Heart right ventricle (tissue), 16 donors: ENCODE measurements around the gene BRD9. TPM values are rescaled to one million over a fixed set of nuclear protein-coding genes. Genes with fewer than 3 reads are reported as not detected.

Source experiments
- ATAC-seq, 8 donors: fragments of 200-7000 bp; cut with Tn5 transposase; one replicate each; pipeline ENCODE4 v1.9.1; 2020; ENCODE audit warnings: mild to moderate bottlenecking in 8 of 8, moderate library complexity in 8 of 8, moderate number of reproducible peaks in 1 of 8
- DNase-seq, 2 donors: peaks; one replicate each; pipeline ENCODE4 v3.0.0-alpha.2; 2020
- H3K27ac ChIP-seq, 10 donors: fragments of 200-600 bp; sonication (generic) in 2 of 10; one replicate each; pipeline versions ENCODE4 v1.5.0 to v1.8.0; 2020 to 2022; ENCODE audit warnings: mild to moderate bottlenecking in 3 of 10
- H3K27me3 ChIP-seq, 7 donors: fragments of 200-600 bp; one replicate each; pipeline ENCODE4 v1.8.0; 2021 to 2022; ENCODE audit warnings: mild to moderate bottlenecking in 2 of 7
- H3K36me3 ChIP-seq, 9 donors: fragments of 200-600 bp; sonication (generic) in 1 of 9; one replicate each; pipeline versions ENCODE4 v1.5.0 to v1.8.0; 2020 to 2022; ENCODE audit warnings: mild to moderate bottlenecking in 2 of 9
- H3K4me1 ChIP-seq, 9 donors: fragments of 200-600 bp; sonication (generic) in 1 of 9; one replicate each; pipeline versions ENCODE4 v1.5.0 to v1.8.0; 2020 to 2022; ENCODE audit warnings: mild to moderate bottlenecking in 4 of 9
- H3K4me3 ChIP-seq, 10 donors: fragments of 200-600 bp; sonication (generic) in 2 of 10; one replicate each; pipeline versions ENCODE4 v1.5.0 to v1.8.0; 2020 to 2022; ENCODE audit warnings: mild to moderate bottlenecking in 7 of 10, moderate library complexity in 2 of 10
- H3K9me3 ChIP-seq, 11 donors: fragments of 200-600 bp in 10 of 11; sonication (generic) in 2 of 11; one replicate each; pipeline versions ENCODE4 v1.5.0 to v1.8.0; 2013 to 2022; ENCODE audit warnings: mild to moderate bottlenecking in 2 of 11, control low read depth in 1 of 11, moderate library complexity in 1 of 11
- CTCF ChIP-seq, 9 donors: fragments of 200-600 bp; sonication (generic) in 2 of 9; IDR thresholded peaks; one replicate each; pipeline versions ENCODE4 v1.5.0 to v1.8.0; 2021 to 2022; ENCODE audit warnings: antibody characterized with exemption in 9 of 9, mild to moderate bottlenecking in 5 of 9, moderate library complexity in 1 of 9
- WGBS, 2 donors: extraction: QIAGEN DNeasy Blood & Tissue Kit; methylation state at CpG; one replicate each; pipeline ENCODE4 v1.1.7; 2013; ENCODE audit warnings: inconsistent platforms in 1 of 2; 5-methylcytosine and 5-hydroxymethylcytosine counted together
- intact Hi-C, 10 donors: fragments of 100-400 bp; cut with DNase I; formaldehyde crosslinking; loops; one replicate each; pipeline versions ENCODE4 v1.11.1 to v1.14.2; 2022
- polyA plus RNA-seq, 2 donors: library from polyadenylated mRNA; stranded (reverse); fragments of 200-250 nt; gene quantifications; one replicate each; pipeline ENCODE4 v1.2.3, GENCODE V29; 2013
- total RNA-seq, 10 donors: library from RNA; stranded (reverse); fragmentation: NEBNext Ultra II Directional in 3 of 10; extraction: Animal tissue kit (Norgen Biotek cat#: 25700) in 3 of 10; gene quantifications; one replicate each; pipeline versions ENCODE4 v1.2.1 to v1.2.4, GENCODE V29; 2021 to 2023
- donor health status: Arrhythmogenic right ventricular cardiomyopathy.
- donor health status: ischemic (EF 13 %, LVEDD 7.1; RV severe dilation, severe dysfunction).
- donor health status: healthy with polysubstance abuse.
- donor health status: DM: no; HTN: yes; CAD: no.
- donor health status: DM: no; HTN: no; CAD: no.
- donor health status: ischemic (EF 25% LVEDD 6.9; RV normal size, moderate dysfunction).
- donor health status: ischemic (EF 25% LVEDD 5.7; RV mildly dilated, moderate dysfunction).
- donor health status: healthy.
- donor health status: DM: yes; HTN: yes; CAD: no.
- donor health status: Ischemic cardiomyopathy.
- donor health status: ischemic (EF 35%, LVEDD 5.7; RV mildly dilated, moderate dysfunction).
- donor health status: nonischemic (EF 11% LVEDD 7.7; RV severe dilation, severe dysfunction).
- donor health status: DM: yes; HTN: yes; CAD: no.
- donor health status: PGD.
- donor health status: ischemic (EF 29% LVEDD 5.4; RV normal size, mild dysfunction).
- donor health status: nonischemic (EF 23%, LVEDD 6.1; RV moderate dilation, normal function).

BRD9 gene
- total and polyA plus RNA-seq, 12 donors = 16.7 to 42.6 (median 26.0) TPM

DNA sequence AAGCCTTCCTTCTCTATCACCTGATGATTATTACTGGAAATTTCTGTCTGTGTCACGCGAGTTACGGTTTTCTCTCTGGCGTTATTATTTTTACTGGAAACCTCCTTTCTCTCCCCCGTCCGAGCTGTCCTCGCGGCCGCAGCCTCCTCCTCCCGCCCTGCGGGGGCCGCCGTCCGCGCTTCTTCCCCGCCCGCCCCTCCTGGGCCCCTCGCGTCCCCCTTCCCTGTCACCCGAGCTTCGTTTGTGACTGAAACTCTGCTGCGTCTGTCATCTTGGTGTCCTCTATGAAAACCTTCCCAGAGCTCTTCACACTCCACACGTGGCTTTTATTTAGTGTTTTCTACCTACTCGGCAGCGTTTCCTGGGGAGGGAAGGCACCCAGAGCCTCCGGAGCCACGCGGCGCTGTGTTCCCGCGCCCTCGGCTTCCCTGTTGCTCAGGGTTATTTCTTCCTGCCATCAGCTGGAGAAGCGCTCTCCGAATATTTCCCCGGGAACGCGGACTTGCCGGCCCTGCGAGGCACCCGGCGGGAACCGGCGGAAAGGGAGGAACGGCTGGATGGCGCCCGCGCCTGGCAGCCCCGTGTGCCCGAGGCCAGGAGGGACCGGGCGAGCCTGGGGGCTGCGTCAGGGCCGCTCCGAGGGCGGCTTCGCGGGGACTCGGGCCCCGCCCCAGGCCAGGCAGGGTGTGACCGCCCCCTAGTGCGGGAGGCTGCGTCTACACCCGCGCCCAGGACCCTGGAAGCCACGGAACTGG, 34.0 kb upstream of the BRD9 start:
- peak; percentile 36 to 86 (median 66) for ATAC-seq
- intact Hi-C loops = loop anchor here in 5 of 10 donors (1.0 to 10.0 kb wide), 5 partner anchors 208 to 718 kb away; no protein-coding TSS in a partner anchor

DNA sequence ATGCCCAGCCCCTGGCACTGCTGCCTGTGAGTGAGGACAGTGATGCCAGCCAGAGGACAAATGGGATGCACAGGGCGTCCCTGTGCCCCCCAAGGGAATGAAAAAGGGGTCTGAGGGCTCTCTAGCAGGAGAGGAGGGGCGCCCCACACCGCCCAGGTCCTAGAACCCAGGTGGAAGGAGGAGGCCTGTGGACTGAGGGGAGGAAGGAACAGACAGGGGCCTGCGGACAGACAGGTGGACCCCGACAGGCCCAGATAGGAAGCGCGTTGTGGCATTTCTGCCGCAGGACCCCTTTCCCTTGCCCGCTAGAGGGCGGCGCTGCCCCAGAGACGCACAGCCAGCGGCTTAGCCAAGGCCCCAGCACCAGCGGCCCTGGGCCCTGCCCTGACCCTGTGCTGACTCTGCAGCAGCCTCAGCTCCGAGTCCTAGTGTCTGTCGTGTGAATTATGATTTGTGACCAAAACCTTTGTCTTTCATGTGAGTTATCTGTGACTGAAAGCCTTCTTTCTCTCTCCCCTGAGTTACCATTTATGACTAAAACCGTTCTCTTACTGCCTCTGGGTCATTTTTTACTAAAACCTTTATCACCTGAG, 30.8 kb upstream of the BRD9 start:
- peaks cover 0 to 45% (median 29%) of the 10 kb centered on the region in 7 donors for H3K27me3 ChIP-seq
- DNase-seq = peak; percentile 75 to 88
- intact Hi-C loops = loop anchor here in 9 of 10 donors (1.0 to 10.0 kb wide), 11 partner anchors 84 to 721 kb away; partner anchors contain the start of gene NKD2 (in 1 of the 9)
- no peak overlapping the region for H3K27ac ChIP-seq
- WGBS, 2 donors = 22 to 26% methylated on average over 17 of the region's 17 CpGs
- peak; percentile 65 to 95 (median 87) for TF ChIP-seq CTCF (IDR thresholded peaks at IDR 0.05)
- peak; percentile 84 to 95 (median 91) for ATAC-seq
- H3K9me3 ChIP-seq = peaks cover 0 to 6% (median 0%) of the 10 kb centered on the region in 11 donors
- peaks cover 0 to 19% (median 11%) of the 10 kb centered on the region in 9 donors for H3K4me1 ChIP-seq
- H3K4me3 ChIP-seq = no peak overlapping the region
- no peaks in the 10 kb centered on the region for H3K36me3 ChIP-seq

More for the DNA sequence above, 34.0 kb upstream of the BRD9 start:
- H3K27me3 ChIP-seq = peaks cover 0 to 45% (median 29%) of the 10 kb centered on the region in 7 donors
- no peaks in the 10 kb centered on the region for H3K36me3 ChIP-seq
- DNase-seq = peak in 1 of 2 donors; percentile 30
- peak overlapping the region in 9 of 10 donors; percentile 19 to 55 (median 45) for H3K4me3 ChIP-seq
- H3K27ac ChIP-seq = peak overlapping the region in 2 of 10 donors; percentile 22 to 26
- TF ChIP-seq CTCF (IDR thresholded peaks at IDR 0.05) = peak in 7 of 9 donors; percentile 31 to 56 (median 42)
- WGBS, 2 donors = 3 to 6% methylated on average over 56 to 65 of the region's 65 CpGs
- H3K9me3 ChIP-seq = no peaks in the 10 kb centered on the region
- peaks cover 0 to 19% (median 11%) of the 10 kb centered on the region in 9 donors for H3K4me1 ChIP-seq

- peaks cover 0 to 45% (median 29%) of the 10 kb centered on the region in 7 donors for H3K27me3 ChIP-seq
- intact Hi-C loops = loop anchor here in 9 of 10 donors (1.0 to 10.0 kb wide), 11 partner anchors 85 to 722 kb away; partner anchors contain the start of gene NKD2 (in 1 of the 9)
- ATAC-seq (peak in 4 of 8 donors; percentile 3 to 54 (median 14)), DNase-seq (no peak)
- no peak overlapping the region for H3K4me3 ChIP-seq
- no peaks in the 10 kb centered on the region for H3K36me3 ChIP-seq
- H3K27ac ChIP-seq = no peak overlapping the region
- H3K4me1 ChIP-seq = peaks cover 0 to 19% (median 11%) of the 10 kb centered on the region in 9 donors
- WGBS, 2 donors = 94% methylated on average over 17 of the region's 17 CpGs
- H3K9me3 ChIP-seq = peaks cover 0 to 6% (median 0%) of the 10 kb centered on the region in 11 donors
- TF ChIP-seq CTCF (IDR thresholded peaks at IDR 0.05) = no peak
Measured at GRCh38 chr5:922436-923280, 30.1 kb upstream of the BRD9 start.
